ENCODE results near the gene GREM2.

DNA sequence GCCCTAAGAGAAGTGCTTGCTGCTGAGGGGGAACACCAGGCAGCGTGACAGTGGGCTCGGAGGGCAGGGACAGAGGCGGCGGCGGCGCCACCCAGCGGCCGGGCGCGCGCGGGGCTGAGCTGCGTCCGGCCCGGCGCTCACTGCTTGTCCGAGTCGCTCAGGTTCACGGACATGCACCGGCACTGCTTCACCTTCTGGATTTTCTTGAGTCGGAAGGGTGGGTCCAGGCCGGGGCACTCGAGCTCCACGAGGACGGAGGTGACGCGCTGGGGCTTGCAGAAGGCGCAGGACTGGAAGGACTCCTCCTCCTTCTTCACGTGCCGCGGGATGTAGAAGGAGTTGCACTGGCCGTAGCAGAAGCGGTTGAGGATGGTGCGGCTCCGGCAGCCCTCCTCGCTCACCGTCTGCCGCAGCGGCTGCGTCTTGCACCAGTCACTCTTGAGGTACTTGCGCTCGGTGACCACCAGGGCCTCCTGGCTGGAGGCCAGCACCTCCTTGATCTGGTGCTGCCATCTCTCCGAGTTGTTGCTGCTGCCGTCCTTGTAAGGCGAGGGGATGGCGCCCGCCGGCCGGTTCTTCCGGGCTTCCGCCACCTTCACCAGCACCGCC is 119.0 kb downstream of the GREM2 start:
- TF ChIP-seq GATA2 (IDR thresholded peaks at IDR 0.05; ENCODE audit: low read depth, low read length), result no peak
- TF ChIP-seq GATA3 (IDR thresholded peaks at IDR 0.05; ENCODE audit: low read depth, low read length), result no peak

Measured in SH-SY5Y (cell line).